ENCODE data around the gene RPRD2.

RPRD2 gene

DNA sequence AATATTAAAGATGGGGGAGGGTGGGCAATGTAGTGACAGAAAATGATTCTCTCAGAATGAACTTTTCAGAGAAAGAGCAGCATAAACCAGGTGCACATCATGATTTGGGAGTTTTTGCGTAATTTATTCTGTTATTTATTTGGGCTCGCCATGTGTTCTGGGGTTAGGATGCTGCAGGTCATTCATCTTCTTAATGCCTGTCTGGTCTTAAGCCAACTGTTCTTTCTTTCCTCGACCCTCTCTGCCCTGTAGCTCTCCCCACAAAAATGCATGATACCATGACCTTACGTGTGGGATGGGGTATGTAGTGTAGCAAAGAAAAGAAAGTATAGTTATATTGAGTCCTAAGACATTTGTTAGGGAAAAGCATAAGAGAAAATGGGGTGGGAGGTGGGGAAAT is 110.9 kb downstream of the RPRD2 start:
- no peak for DNase-seq
- Histone ChIP-seq H3K36me3 (replicated peaks) (peaks cover 18% of the 10 kb centered on the region), H3K27me3 (replicated peaks) (no peaks in the 10 kb centered on the region), H3K4me3 (ENCODE audit: low read depth, low read length) (no peak overlapping the region), H3K27ac (no peak overlapping the region)
- TF ChIP-seq, protein P1, sequence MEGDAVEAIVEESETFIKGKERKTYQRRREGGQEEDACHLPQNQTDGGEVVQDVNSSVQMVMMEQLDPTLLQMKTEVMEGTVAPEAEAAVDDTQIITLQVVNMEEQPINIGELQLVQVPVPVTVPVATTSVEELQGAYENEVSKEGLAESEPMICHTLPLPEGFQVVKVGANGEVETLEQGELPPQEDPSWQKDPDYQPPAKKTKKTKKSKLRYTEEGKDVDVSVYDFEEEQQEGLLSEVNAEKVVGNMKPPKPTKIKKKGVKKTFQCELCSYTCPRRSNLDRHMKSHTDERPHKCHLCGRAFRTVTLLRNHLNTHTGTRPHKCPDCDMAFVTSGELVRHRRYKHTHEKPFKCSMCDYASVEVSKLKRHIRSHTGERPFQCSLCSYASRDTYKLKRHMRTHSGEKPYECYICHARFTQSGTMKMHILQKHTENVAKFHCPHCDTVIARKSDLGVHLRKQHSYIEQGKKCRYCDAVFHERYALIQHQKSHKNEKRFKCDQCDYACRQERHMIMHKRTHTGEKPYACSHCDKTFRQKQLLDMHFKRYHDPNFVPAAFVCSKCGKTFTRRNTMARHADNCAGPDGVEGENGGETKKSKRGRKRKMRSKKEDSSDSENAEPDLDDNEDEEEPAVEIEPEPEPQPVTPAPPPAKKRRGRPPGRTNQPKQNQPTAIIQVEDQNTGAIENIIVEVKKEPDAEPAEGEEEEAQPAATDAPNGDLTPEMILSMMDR (IDR thresholded peaks at IDR 0.05; ENCODE audit: low read depth, low read length, missing control alignments) = no peak
- in situ Hi-C loops (cut with HindIII; ENCODE audit: low pct_ligation_motif_present, low sequenced_read_pairs) = no loop called here

DNA sequence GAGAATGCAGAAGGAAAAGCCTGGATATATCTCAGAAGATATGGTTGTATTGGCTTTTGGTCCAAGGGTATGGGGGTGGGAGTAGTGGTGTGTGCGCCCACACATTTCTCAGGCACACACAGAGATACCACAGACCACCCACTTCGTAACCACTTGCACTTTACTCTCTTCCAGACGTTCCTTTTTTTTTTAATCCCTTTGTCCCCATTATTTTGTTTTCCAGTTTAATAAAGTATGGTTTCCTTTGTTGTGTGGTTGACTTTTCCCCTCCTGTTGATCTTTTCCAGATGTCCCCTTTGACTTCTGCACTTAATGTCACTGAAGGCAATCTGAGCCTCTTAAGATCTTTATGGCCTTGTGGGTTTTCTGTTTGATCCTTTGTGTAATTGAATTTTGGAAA is 112.8 kb downstream of the RPRD2 start:
- TF ChIP-seq, protein P1 (IDR thresholded peaks at IDR 0.05; ENCODE audit: low read depth, low read length, missing control alignments) = no peak
- Histone ChIP-seq H3K36me3 (replicated peaks) (peaks cover 9% of the 10 kb centered on the region), H3K27me3 (replicated peaks) (no peaks in the 10 kb centered on the region), H3K4me3 (ENCODE audit: low read depth, low read length) (no peak overlapping the region), H3K27ac (no peak overlapping the region)
- no peak for DNase-seq
- in situ Hi-C loops (cut with HindIII; ENCODE audit: low pct_ligation_motif_present, low sequenced_read_pairs) = no loop called here

DNA sequence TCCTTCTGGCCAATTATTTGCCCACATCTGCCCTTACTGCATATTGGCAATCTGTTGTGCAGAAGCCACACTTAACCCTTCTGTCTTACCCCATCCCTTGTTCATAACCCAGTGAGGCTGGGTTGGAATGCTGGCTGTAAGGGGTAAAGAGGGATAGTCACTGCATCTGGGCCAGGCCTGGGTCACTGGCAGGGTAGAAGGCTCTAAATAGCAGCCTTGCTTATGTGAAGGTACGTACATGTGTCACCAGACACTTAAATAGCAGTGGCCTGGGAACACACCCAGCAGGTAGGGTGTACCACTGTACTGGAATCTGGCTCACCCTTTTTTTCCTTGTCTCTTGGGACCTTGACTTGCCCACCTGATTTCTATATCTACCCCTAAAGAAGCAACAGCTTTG is 113.4 kb downstream of the RPRD2 start:
- in situ Hi-C loops (cut with HindIII; ENCODE audit: low pct_ligation_motif_present, low sequenced_read_pairs) = no loop called here
- TF ChIP-seq, protein P1 (IDR thresholded peaks at IDR 0.05; ENCODE audit: low read depth, low read length, missing control alignments) = no peak
- H3K27ac ChIP-seq = peak overlapping the region; percentile 52
- H3K36me3 ChIP-seq (replicated peaks) = peaks cover 3% of the 10 kb centered on the region
- no peak for DNase-seq
- H3K4me3 ChIP-seq (ENCODE audit: low read depth, low read length) = no peak overlapping the region
- no peaks in the 10 kb centered on the region for H3K27me3 ChIP-seq (replicated peaks)

DNA sequence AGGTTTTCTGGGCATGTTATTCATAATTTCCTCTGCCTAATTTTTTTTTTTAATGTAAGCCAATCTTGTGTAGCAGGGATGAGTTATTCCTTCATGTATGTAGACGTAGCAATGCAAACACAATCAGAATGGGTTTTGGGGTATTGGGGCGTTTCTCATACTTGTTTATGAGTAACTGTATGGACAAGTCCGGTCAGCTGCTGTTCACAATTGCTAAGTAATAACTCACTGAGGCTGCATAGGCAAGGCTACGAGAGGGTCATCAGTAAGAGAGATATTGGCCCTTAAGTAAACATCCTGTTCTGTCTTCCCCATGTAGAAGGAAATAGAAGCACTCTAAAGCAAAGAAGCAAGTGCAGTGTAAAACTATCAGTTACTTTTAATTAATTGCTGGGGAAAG is 113.8 kb downstream of the RPRD2 start:
- H3K27ac ChIP-seq = peak overlapping the region; percentile 52
- peak; percentile 88 for DNase-seq
- TF ChIP-seq, protein P1 (IDR thresholded peaks at IDR 0.05; ENCODE audit: low read depth, low read length, missing control alignments) = no peak

DNA sequence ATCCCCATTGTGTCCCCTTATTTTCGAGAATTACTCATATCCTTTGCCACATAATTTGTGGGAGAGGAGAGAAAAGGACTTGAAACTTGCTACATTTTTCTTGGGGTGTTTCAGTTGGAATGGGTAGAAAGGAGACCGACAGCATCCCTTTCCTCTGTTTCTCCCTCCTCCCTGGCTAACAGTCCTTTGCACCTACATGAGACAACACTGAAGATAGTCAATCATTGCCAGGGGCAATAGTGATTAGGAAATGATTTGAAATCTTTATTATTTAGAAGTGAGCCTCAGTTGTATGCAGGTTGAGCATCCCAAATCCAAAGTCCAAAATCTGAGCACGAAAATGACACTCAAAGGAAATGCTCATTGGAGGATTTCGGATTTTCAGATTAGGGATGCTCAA is 115.4 kb downstream of the RPRD2 start:
- Histone ChIP-seq H3K4me3 (ENCODE audit: low read depth, low read length) (no peak overlapping the region), H3K27ac (no peak overlapping the region), H3K27me3 (replicated peaks) (no peaks in the 10 kb centered on the region), H3K36me3 (replicated peaks) (no peaks in the 10 kb centered on the region)
- TF ChIP-seq, protein P1 (IDR thresholded peaks at IDR 0.05; ENCODE audit: low read depth, low read length, missing control alignments) = no peak
- in situ Hi-C loops (cut with HindIII; ENCODE audit: low pct_ligation_motif_present, low sequenced_read_pairs) = no loop called here
- no peak for DNase-seq

More for the DNA sequence above, 113.8 kb downstream of the RPRD2 start:
- in situ Hi-C loops (cut with HindIII; ENCODE audit: low pct_ligation_motif_present, low sequenced_read_pairs) = no loop called here
- no peaks in the 10 kb centered on the region for H3K36me3 ChIP-seq (replicated peaks)
- H3K27me3 ChIP-seq (replicated peaks) = no peaks in the 10 kb centered on the region
- no peak overlapping the region for H3K4me3 ChIP-seq (ENCODE audit: low read depth, low read length)

DNA sequence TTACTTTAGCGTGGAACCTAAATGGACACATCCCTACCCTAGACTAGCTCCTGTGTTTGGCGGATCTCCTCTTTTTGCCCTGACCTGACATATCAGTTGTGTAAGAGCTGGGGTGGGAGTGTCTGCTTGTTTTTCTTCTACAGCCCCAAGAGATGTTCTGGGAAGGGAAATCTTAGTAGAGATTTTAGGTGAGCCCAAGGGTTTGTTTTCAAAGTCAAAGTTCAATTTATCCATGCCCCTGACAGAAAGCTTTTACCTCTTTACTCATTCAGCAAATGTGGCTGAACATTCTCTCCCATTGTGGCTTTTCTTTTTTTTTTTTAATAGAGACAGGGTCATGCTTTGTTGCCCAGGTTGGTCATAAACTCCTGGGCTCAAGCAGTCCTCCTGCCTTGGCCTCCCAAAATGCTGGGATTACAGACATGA is 116.0 kb downstream of the RPRD2 start:
- H3K27ac ChIP-seq = no peak overlapping the region
- TF ChIP-seq, protein P1 (IDR thresholded peaks at IDR 0.05; ENCODE audit: low read depth, low read length, missing control alignments) = no peak
- in situ Hi-C loops (cut with HindIII; ENCODE audit: low pct_ligation_motif_present, low sequenced_read_pairs) = no loop called here
- H3K27me3 ChIP-seq (replicated peaks) = no peaks in the 10 kb centered on the region
- no peaks in the 10 kb centered on the region for H3K36me3 ChIP-seq (replicated peaks)
- no peak overlapping the region for H3K4me3 ChIP-seq (ENCODE audit: low read depth, low read length)
- DNase-seq = no peak

Measured in brain microvascular endothelial cell (primary cell).